Neural crest cell (in vitro differentiated cells): ENCODE measurements around the gene PIK3CG. TPM values are rescaled to one million over a fixed set of nuclear protein-coding genes. Genes with fewer than 3 reads are reported as not detected.
"Not testable (repeated sequence)": the region's sequence is repeated elsewhere in the genome, so short reads cannot be mapped to it uniquely, and the experiment has no call there.

ENCODE experiments used
- DNase-seq: peaks from one replicate; pipeline ENCODE4 v3.0.0; 2021; ENCODE audit warnings: low read depth, mixed read lengths, low spot score
- H3K27ac Mint-ChIP-seq: one replicate; pipeline ENCODE4 v1.8.0; 2021; ENCODE audit warnings: mild to moderate bottlenecking, mixed read lengths; ENCODE audit not compliant: unreplicated experiment
- H3K27me3 Mint-ChIP-seq: 2 replicates; pipeline ENCODE4 v1.8.0; 2021; ENCODE audit warnings: low read depth, mild to moderate bottlenecking, mixed read lengths
- H3K36me3 Mint-ChIP-seq: 2 replicates; pipeline ENCODE4 v1.8.0; 2021; ENCODE audit warnings: low read depth, mild to moderate bottlenecking, mixed read lengths
- H3K4me1 Mint-ChIP-seq: 2 replicates; pipeline ENCODE4 v1.8.0; 2021; ENCODE audit warnings: mixed read lengths
- H3K4me3 Mint-ChIP-seq: one replicate; pipeline ENCODE4 v1.8.0; 2021; ENCODE audit warnings: mild to moderate bottlenecking, mixed read lengths
- H3K9me3 Mint-ChIP-seq: 2 replicates; pipeline ENCODE4 v1.8.0; 2021; ENCODE audit warnings: mixed read lengths
- CTCF ChIP-seq: fragments of 200-600 bp; sonication (generic); conservative IDR thresholded peaks from 2 replicates; pipeline ENCODE4 v1.5.0; 2021; ENCODE audit warnings: antibody characterized with exemption, mild to moderate bottlenecking
- total RNA-seq: library from RNA; stranded (reverse); gene quantifications from 2 replicates; pipeline ENCODE4 v1.2.1, GENCODE V29; 2021

PIK3CG gene
- total RNA-seq, 1 donor from 2014 or later: not detected

GRCh38 chr7:106915873-106916272, 50.8 kb downstream of the PIK3CG start:
- DNase-seq: no peak
- no peak overlapping the region for H3K4me3 Mint-ChIP-seq
- peaks cover 5% of the 10 kb centered on the region for H3K27me3 Mint-ChIP-seq
- no peaks in the 10 kb centered on the region for H3K36me3 Mint-ChIP-seq
- H3K27ac Mint-ChIP-seq: no peak overlapping the region
- peaks cover 5% of the 10 kb centered on the region for H3K9me3 Mint-ChIP-seq
- no peaks in the 10 kb centered on the region for H3K4me1 Mint-ChIP-seq
- TF ChIP-seq CTCF: no peak

GRCh38 chr7:106916679-106917078, 51.6 kb downstream of the PIK3CG start:
- TF ChIP-seq CTCF: no peak
- no peak overlapping the region for H3K4me3 Mint-ChIP-seq
- peaks cover 4% of the 10 kb centered on the region for H3K36me3 Mint-ChIP-seq
- DNase-seq: no peak
- H3K4me1 Mint-ChIP-seq: no peaks in the 10 kb centered on the region
- peaks cover 5% of the 10 kb centered on the region for H3K27me3 Mint-ChIP-seq
- no peak overlapping the region for H3K27ac Mint-ChIP-seq
- peaks cover 5% of the 10 kb centered on the region for H3K9me3 Mint-ChIP-seq

- no peaks in the 10 kb centered on the region for H3K4me1 Mint-ChIP-seq
- no peak for DNase-seq
- no peak overlapping the region for H3K27ac Mint-ChIP-seq
- no peaks in the 10 kb centered on the region for H3K27me3 Mint-ChIP-seq
- TF ChIP-seq CTCF: no peak
- peaks cover 7% of the 10 kb centered on the region for H3K9me3 Mint-ChIP-seq
- peaks cover 4% of the 10 kb centered on the region for H3K36me3 Mint-ChIP-seq
- H3K4me3 Mint-ChIP-seq: no peak overlapping the region
These were observed 53.9 kb downstream of the PIK3CG start for GRCh38 chr7:106918991-106919390.

GRCh38 chr7:106924468-106924867, 59.4 kb downstream of the PIK3CG start:
- H3K9me3 Mint-ChIP-seq, DNase-seq, H3K4me3 Mint-ChIP-seq, H3K27ac Mint-ChIP-seq, H3K4me1 Mint-ChIP-seq, H3K36me3 Mint-ChIP-seq, H3K27me3 Mint-ChIP-seq: not testable (repeated sequence)

- H3K27ac Mint-ChIP-seq: no peak overlapping the region
- TF ChIP-seq CTCF: no peak
- no peak for DNase-seq
- H3K36me3 Mint-ChIP-seq: no peaks in the 10 kb centered on the region
- H3K27me3 Mint-ChIP-seq: no peaks in the 10 kb centered on the region
- no peak overlapping the region for H3K4me3 Mint-ChIP-seq
- H3K9me3 Mint-ChIP-seq: peaks cover 2% of the 10 kb centered on the region
- H3K4me1 Mint-ChIP-seq: no peaks in the 10 kb centered on the region
These were observed 61.8 kb downstream of the PIK3CG start for GRCh38 chr7:106926892-106927291.

GRCh38 chr7:106927536-106927935, 62.5 kb downstream of the PIK3CG start:
- DNase-seq: no peak
- Mint-ChIP-seq H3K4me3 (no peak overlapping the region), H3K27ac (no peak overlapping the region), H3K27me3 (no peaks in the 10 kb centered on the region), H3K9me3 (peaks cover 2% of the 10 kb centered on the region), H3K4me1 (no peaks in the 10 kb centered on the region), H3K36me3 (no peaks in the 10 kb centered on the region)
- TF ChIP-seq CTCF: no peak

GRCh38 chr7:106929616-106930015, 64.5 kb downstream of the PIK3CG start:
- H3K4me3 Mint-ChIP-seq, DNase-seq, H3K4me1 Mint-ChIP-seq, H3K9me3 Mint-ChIP-seq, H3K27ac Mint-ChIP-seq, H3K36me3 Mint-ChIP-seq, H3K27me3 Mint-ChIP-seq: not testable (repeated sequence)
